Panc1 (cell line): ENCODE results near the gene DUSP1. TPM values are rescaled to one million over a fixed set of nuclear protein-coding genes. Genes with fewer than 3 reads are reported as not detected.
A peak's percentile ranks its signal among the peaks of the same experiment; 100 is the strongest.

Experiments used
- ATAC-seq: fragments of 200-7000 bp; cut with Tn5 transposase; 2 replicates; pipeline ENCODE4 v1.9.1; 2020; ENCODE audit warnings: mild to moderate bottlenecking, moderate library complexity
- BruUV-seq: library from RNA; stranded (reverse); fragments of 400-500 nt; replicated peaks from 2 replicates; lab custom pipeline; 2021; lab: Mats Ljungman, UMichigan
- CTCF ChIA-PET: fragments of 300-600 bp; sonication (Branson Sonifier 250); formaldehyde crosslinking; loops from one replicate; lab custom pipeline; 2022; ENCODE audit warnings: antibody characterized with exemption; lab: Charles Lee
- POLR2A ChIA-PET: fragments of 300-600 bp; sonication (Branson Sonifier 250); formaldehyde crosslinking; loops from one replicate; lab custom pipeline; 2022; ENCODE audit warnings: antibody characterized with exemption; lab: Charles Lee
- DNase-seq: peaks from one replicate; pipeline ENCODE4 v3.0.0-alpha.2; 2010; ENCODE audit warnings: low read depth, low spot score
- H3K27ac ChIP-seq: 2 replicates; pipeline ENCODE4 v1.5.1; 2011; ENCODE audit warnings: mild to moderate bottlenecking, low read length, inconsistent platforms
- H3K27me3 ChIP-seq: fragments of 200-500 bp; sonication (Bioruptor generic); 2 replicates; pipeline ENCODE4 v1.6.0; 2014; ENCODE audit warnings: low read length, inconsistent platforms; ENCODE audit not compliant: control insufficient read depth, insufficient read depth
- H3K36me3 ChIP-seq: fragments of 200-500 bp; sonication (Bioruptor generic); 2 replicates; pipeline ENCODE4 v1.5.1; 2014; ENCODE audit warnings: inconsistent platforms, mild to moderate bottlenecking, low read length, moderate library complexity; ENCODE audit not compliant: control insufficient read depth, insufficient read depth
- H3K4me1 ChIP-seq: 2 replicates; pipeline ENCODE4 v1.5.1; 2011; ENCODE audit warnings: inconsistent platforms, mild to moderate bottlenecking, low read length, moderate library complexity; ENCODE audit not compliant: control insufficient read depth, insufficient read depth
- H3K4me3 ChIP-seq, 2 experiments: 2 replicates each; pipeline ENCODE4 v1.5.1; 2011 to 2012; ENCODE audit warnings: low read depth in 2 of 2, low read length in 2 of 2, mild to moderate bottlenecking in 2 of 2, inconsistent platforms in 1 of 2, moderate library complexity in 1 of 2
- H3K9me3 ChIP-seq: fragments of 200-500 bp; sonication (Bioruptor generic); 2 replicates; pipeline ENCODE4 v1.5.1; 2014; ENCODE audit warnings: low read depth, mild to moderate bottlenecking, inconsistent platforms, low read length, moderate library complexity; ENCODE audit not compliant: control insufficient read depth, insufficient read depth
- POLR2AphosphoS5 ChIP-seq: IDR thresholded peaks from 2 replicates; pipeline ENCODE4 v1.6.1; 2012; ENCODE audit warnings: mild to moderate bottlenecking, low read depth, low read length, moderate library complexity
- SIN3A ChIP-seq: IDR thresholded peaks from 2 replicates; pipeline ENCODE4 v1.6.1; 2012; ENCODE audit warnings: low read depth, mild to moderate bottlenecking, low read length, moderate library complexity, borderline replicate concordance; ENCODE audit not compliant: insufficient read depth
- TCF7L2 ChIP-seq: IDR thresholded peaks from 2 replicates; pipeline ENCODE4 v1.6.1; 2011; ENCODE audit warnings: mild to moderate bottlenecking, low read depth, low read length, inconsistent platforms
- in situ Hi-C: cut with HindIII; loops from 2 replicates; pipeline ENCODE4 v1.10.0; 2016; ENCODE audit warnings: low sequenced_read_pairs, low pct_unique_long_range_greater_than_20kb
- intact Hi-C: fragments of 100-400 bp; cut with micrococcal nuclease; formaldehyde crosslinking; loops from one replicate; pipeline ENCODE4 v1.10.0; 2022; ENCODE audit not compliant: unreplicated experiment
- total RNA-seq: library from RNA; stranded (reverse); gene quantifications from one replicate; pipeline ENCODE4 v1.2.1, GENCODE V29; 2021; ENCODE audit not compliant: unreplicated experiment
- TF ChIP-seq, protein P1 (sequence below): fragments of 450-650 bp; IDR thresholded peaks from 2 replicates; pipeline ENCODE4 v1.5.1; 2017; ENCODE audit warnings: mild to moderate bottlenecking
- TF ChIP-seq, protein P2 (sequence below), 2 experiments: IDR thresholded peaks; 2 replicates each; pipeline ENCODE4 v1.6.1; 2011 to 2012; ENCODE audit warnings: low read depth in 2 of 2, control low read depth in 1 of 2, low read length in 1 of 2, mild to moderate bottlenecking in 1 of 2, moderate library complexity in 1 of 2; ENCODE audit not compliant: insufficient read depth in 1 of 2

DUSP1 gene
- total RNA-seq, 1 experiment from 2014 or later, result 79.9 TPM

DNA sequence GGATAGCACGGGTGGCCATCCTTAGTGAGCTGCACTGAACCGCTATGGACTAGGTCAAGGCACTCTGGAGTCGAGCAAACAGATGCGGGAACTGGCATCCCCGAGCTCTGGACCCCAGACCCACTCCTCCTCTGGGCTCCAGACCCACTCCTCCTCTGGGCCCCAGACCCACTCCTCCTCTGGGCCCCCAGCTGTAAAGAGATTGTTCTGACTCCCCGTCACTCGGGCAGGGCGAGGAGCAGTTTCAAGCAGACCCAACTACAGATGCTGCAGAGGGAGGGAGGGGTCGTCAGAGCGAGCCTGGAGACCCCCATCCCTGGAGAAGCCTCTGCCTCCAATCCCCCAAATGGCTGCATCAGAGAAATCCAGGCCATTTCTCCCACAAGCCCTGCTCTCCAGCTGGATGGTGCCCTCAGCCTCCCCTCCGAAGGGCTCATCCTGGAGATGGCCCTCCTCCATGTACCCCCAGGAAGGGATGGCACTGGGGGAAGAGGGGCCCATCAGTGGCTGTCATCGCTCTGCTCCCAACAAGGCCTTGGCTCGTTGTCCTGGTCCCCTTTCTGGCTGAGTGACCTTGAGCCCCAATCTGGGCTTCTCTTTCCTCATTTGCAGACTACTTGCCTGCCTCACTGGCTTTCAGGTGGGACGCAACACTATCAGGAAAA is 38.7 kb downstream of the DUSP1 start:
- peaks cover 23% of the 10 kb centered on the region for H3K4me1 ChIP-seq
- CTCF ChIA-PET, result interaction anchor here (1.0 to 1.5 kb wide), 2 partner anchors 16 to 18 kb away, joined by 3 to 5 read pairs; no protein-coding TSS in a partner anchor
- H3K9me3 ChIP-seq, result no peaks in the 10 kb centered on the region
- H3K27ac ChIP-seq, result peak overlapping the region; percentile 78
- DNase-seq (no peak), ATAC-seq (no peak)
- TF ChIP-seq, protein P1, sequence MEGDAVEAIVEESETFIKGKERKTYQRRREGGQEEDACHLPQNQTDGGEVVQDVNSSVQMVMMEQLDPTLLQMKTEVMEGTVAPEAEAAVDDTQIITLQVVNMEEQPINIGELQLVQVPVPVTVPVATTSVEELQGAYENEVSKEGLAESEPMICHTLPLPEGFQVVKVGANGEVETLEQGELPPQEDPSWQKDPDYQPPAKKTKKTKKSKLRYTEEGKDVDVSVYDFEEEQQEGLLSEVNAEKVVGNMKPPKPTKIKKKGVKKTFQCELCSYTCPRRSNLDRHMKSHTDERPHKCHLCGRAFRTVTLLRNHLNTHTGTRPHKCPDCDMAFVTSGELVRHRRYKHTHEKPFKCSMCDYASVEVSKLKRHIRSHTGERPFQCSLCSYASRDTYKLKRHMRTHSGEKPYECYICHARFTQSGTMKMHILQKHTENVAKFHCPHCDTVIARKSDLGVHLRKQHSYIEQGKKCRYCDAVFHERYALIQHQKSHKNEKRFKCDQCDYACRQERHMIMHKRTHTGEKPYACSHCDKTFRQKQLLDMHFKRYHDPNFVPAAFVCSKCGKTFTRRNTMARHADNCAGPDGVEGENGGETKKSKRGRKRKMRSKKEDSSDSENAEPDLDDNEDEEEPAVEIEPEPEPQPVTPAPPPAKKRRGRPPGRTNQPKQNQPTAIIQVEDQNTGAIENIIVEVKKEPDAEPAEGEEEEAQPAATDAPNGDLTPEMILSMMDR, result no peak
- no peak for TF ChIP-seq SIN3A
- TF ChIP-seq POLR2AphosphoS5, result no peak
- TF ChIP-seq, protein P2, sequence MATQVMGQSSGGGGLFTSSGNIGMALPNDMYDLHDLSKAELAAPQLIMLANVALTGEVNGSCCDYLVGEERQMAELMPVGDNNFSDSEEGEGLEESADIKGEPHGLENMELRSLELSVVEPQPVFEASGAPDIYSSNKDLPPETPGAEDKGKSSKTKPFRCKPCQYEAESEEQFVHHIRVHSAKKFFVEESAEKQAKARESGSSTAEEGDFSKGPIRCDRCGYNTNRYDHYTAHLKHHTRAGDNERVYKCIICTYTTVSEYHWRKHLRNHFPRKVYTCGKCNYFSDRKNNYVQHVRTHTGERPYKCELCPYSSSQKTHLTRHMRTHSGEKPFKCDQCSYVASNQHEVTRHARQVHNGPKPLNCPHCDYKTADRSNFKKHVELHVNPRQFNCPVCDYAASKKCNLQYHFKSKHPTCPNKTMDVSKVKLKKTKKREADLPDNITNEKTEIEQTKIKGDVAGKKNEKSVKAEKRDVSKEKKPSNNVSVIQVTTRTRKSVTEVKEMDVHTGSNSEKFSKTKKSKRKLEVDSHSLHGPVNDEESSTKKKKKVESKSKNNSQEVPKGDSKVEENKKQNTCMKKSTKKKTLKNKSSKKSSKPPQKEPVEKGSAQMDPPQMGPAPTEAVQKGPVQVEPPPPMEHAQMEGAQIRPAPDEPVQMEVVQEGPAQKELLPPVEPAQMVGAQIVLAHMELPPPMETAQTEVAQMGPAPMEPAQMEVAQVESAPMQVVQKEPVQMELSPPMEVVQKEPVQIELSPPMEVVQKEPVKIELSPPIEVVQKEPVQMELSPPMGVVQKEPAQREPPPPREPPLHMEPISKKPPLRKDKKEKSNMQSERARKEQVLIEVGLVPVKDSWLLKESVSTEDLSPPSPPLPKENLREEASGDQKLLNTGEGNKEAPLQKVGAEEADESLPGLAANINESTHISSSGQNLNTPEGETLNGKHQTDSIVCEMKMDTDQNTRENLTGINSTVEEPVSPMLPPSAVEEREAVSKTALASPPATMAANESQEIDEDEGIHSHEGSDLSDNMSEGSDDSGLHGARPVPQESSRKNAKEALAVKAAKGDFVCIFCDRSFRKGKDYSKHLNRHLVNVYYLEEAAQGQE (IDR thresholded peaks at IDR 0.05; ENCODE audit: insufficient read depth in 1 of 2, low read depth in 2 of 2, low read length in 1 of 2), result no peak
- no peak for TF ChIP-seq TCF7L2
- BruUV-seq, result no TSS peak
- no peaks in the 10 kb centered on the region for H3K36me3 ChIP-seq
- no peak overlapping the region for H3K4me3 ChIP-seq
- POLR2A ChIA-PET, result no interaction called here
- intact Hi-C loops (loop anchor here (5.0 kb wide), 1 partner anchor 35 kb away; no protein-coding TSS in a partner anchor), in situ Hi-C loops (no loop called here)
- no peaks in the 10 kb centered on the region for H3K27me3 ChIP-seq

DNA sequence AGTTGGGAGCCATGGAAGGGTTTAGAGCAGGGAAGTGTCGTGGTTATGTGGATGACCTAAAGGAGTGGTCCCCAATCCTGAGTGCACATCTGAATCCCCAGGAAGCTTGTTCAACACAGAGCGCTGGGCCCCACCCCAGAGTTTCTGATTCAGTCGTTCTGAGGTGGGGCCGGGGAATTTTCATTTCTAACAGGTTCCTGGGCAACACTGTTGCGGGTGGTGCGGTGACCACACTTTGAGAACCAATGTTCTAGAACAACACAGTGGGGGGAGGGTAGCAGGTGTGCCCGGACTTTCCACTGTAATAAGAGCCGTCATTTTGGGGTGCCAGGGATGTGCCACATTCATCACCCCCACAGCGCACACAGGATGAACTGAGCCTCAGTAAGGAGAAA is 39.3 kb downstream of the DUSP1 start:
- ATAC-seq (no peak), DNase-seq (no peak)
- H3K27me3 ChIP-seq, result no peaks in the 10 kb centered on the region
- TF ChIP-seq TCF7L2 (no peak), SIN3A (no peak), POLR2AphosphoS5 (no peak)
- TF ChIP-seq, protein P1, result no peak
- TF ChIP-seq, protein P2 (IDR thresholded peaks at IDR 0.05; ENCODE audit: insufficient read depth in 1 of 2, low read depth in 2 of 2, low read length in 1 of 2), result no peak
- peaks cover 20% of the 10 kb centered on the region for H3K4me1 ChIP-seq
- intact Hi-C loops (loop anchor here (5.0 kb wide), 1 partner anchor 36 kb away; no protein-coding TSS in a partner anchor), in situ Hi-C loops (no loop called here)
- ChIA-PET POLR2A (no interaction called here), CTCF (no interaction called here)
- BruUV-seq, result no TSS peak
- no peak overlapping the region for H3K4me3 ChIP-seq
- H3K27ac ChIP-seq, result peak overlapping the region; percentile 45; the same call in 1 of the 2 replicates
- no peaks in the 10 kb centered on the region for H3K9me3 ChIP-seq
- H3K36me3 ChIP-seq, result no peaks in the 10 kb centered on the region
